Measurements from ENCODE around the gene SPATA6.
"Not testable (repeated sequence)": the region's sequence is repeated elsewhere in the genome, so short reads cannot be mapped to it uniquely, and the experiment has no call there.

The SPATA6 gene

GRCh38 chr1:48338257-48338656 is 133.7 kb downstream of the SPATA6 start:
- DNase-seq, result no peak

GRCh38 chr1:48333316-48333715 is 138.7 kb downstream of the SPATA6 start:
- DNase-seq, result no peak

- DNase-seq, result no peak
These were observed 139.9 kb downstream of the SPATA6 start for GRCh38 chr1:48332115-48332514.

GRCh38 chr1:48329905-48330304 is 142.1 kb downstream of the SPATA6 start:
- DNase-seq, result no peak

GRCh38 chr1:48329486-48329885 is 142.5 kb downstream of the SPATA6 start:
- DNase-seq, result no peak

- not testable (repeated sequence) for DNase-seq
These were observed 160.2 kb downstream of the SPATA6 start for GRCh38 chr1:48311829-48312228.

GRCh38 chr1:48309564-48310082 is 162.4 kb downstream of the SPATA6 start:
- DNase-seq, result no peak

- no peak for DNase-seq
These were observed 169.4 kb downstream of the SPATA6 start for GRCh38 chr1:48302652-48303051.

- DNase-seq, result no peak
These were observed 177.3 kb downstream of the SPATA6 start for GRCh38 chr1:48294656-48295055.

- not testable (repeated sequence) for DNase-seq
These were observed 177.9 kb downstream of the SPATA6 start for GRCh38 chr1:48294094-48294493.

- DNase-seq, result no peak
These were observed 179.3 kb downstream of the SPATA6 start for GRCh38 chr1:48292706-48293105.

- no peak for DNase-seq
These were observed 180.6 kb downstream of the SPATA6 start for GRCh38 chr1:48291421-48291820.

- no peak for DNase-seq
These were observed 186.5 kb downstream of the SPATA6 start for GRCh38 chr1:48285525-48285924.

- DNase-seq, result not testable (repeated sequence)
These were observed 187.1 kb downstream of the SPATA6 start for GRCh38 chr1:48284696-48285420.

- DNase-seq, result not testable (repeated sequence)
These were observed 189.7 kb downstream of the SPATA6 start for GRCh38 chr1:48282329-48282728.

- not testable (repeated sequence) for DNase-seq
These were observed 194.6 kb downstream of the SPATA6 start for GRCh38 chr1:48277437-48277836.

- no peak for DNase-seq
These were observed 205.4 kb downstream of the SPATA6 start for GRCh38 chr1:48266576-48266975.

- no peak for DNase-seq
These were observed 209.0 kb downstream of the SPATA6 start for GRCh38 chr1:48263041-48263440.

- no peak for DNase-seq
These were observed 210.1 kb downstream of the SPATA6 start for GRCh38 chr1:48261881-48262400.

GRCh38 chr1:48258106-48258505 is 213.9 kb downstream of the SPATA6 start:
- no peak for DNase-seq

- no peak for DNase-seq
These were observed 217.8 kb downstream of the SPATA6 start for GRCh38 chr1:48254254-48254653.

GRCh38 chr1:48251821-48252220 is 220.2 kb downstream of the SPATA6 start:
- no peak for DNase-seq

- DNase-seq, result no peak
These were observed 220.7 kb downstream of the SPATA6 start for GRCh38 chr1:48251323-48251722.

- DNase-seq, result no peak
These were observed 221.4 kb downstream of the SPATA6 start for GRCh38 chr1:48250572-48250971.

- no peak for DNase-seq
These were observed 222.1 kb downstream of the SPATA6 start for GRCh38 chr1:48249868-48250267.
